GM10847 (cell line): ENCODE measurements around the gene ARMC7.

Experiments used
- POLR2A ChIP-seq: IDR thresholded peaks from 2 replicates; pipeline ENCODE4 v1.6.1; 2011; ENCODE audit not compliant: insufficient read length; ENCODE audit errors: extremely low read depth

ARMC7 gene

DNA sequence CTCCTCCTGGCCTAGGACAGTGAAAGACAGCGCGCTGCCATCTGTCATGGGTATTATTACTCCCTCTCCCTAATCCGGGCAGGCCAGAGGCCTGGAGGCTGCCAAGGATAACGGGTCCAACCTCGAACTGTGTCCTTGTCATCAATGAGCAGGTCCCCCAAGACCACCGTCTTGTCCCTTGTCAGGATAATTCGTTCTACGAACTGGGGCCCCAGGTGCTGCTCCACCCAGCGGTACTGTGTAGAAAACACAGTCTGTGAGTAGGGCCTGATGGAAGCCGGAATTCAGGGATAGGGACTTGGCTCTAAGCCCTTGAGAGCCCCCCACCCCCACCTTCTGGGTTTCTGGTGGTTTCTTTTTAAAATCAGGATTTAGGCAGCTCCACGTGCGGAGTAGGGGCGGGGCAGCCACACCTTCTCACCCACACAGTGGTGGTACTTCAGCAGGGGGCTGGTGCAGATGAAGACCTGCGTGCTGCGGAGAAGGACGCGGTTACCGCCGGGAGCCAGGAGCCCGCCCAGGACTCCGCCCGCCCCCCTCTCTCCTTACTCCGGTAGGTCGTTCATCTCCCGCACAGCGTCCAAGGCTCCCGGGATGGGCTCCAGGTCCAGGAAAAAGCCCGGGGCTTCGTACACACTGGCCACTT, 21.0 kb downstream of the ARMC7 start:
- TF ChIP-seq POLR2A = peak; percentile 13

DNA sequence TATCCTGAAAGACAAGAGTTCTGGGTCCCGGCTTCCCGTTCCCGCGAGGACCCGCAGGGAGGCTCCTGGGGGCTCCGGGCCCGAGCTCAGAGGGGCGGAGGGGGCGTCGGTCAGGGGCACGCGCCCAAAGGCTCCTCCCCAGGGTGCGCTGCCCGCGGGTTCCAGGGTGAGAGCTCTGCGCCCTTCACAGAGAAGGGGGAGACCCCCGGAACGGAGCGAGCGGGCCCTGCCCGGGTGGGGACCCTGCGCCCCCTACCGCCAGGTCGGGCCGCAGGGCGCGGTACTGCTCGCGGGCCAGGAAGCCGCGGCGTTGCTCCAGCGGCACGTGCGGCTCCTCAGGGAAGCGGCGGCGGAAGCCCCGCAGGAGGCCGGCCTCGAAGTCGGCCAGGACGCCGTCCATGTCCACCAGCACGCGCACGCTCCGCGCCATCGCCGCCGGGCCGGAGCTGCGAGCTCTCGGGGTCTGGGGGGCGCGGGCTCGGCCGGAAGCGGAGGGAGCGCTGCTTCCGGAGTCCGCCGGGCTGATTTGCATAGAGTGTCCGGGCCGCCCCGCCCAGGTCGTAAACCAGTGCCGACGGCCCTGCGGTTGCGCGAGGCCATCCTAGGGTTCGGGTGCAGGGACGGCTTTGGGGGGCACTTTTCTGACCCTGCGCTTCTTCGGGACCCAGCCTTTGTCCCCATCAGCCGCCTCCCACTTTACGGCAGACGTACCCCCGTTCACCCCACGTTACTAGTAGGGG, 21.7 kb downstream of the ARMC7 start, which contains the start of gene NT5C:
Gene NT5C (minus strand): TSS at position 465 of the 740 bp plus-strand sequence. CDS start 35 bp downstream, at position 430.
- TF ChIP-seq POLR2A = peak; percentile 86

DNA sequence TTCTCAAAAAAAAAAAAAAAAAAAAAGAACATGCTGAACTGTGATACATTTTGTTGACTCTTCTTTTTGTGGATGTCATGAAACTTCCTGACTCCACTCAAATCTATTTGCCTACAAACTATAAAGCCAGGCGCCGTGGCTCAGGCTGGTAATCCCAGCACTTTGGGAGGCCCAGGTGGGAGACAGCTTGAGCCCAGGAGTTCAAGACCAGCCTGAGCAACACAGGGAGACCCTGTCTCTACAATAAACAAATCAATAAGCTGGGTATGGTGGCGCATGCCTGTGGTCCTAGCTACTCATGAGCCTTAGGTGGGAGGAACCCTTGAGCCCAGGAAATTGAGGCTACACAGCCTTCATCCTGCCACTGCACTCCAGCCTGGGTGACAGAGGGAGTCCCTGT, 23.2 kb downstream of the ARMC7 start:
- no peak for TF ChIP-seq POLR2A

DNA sequence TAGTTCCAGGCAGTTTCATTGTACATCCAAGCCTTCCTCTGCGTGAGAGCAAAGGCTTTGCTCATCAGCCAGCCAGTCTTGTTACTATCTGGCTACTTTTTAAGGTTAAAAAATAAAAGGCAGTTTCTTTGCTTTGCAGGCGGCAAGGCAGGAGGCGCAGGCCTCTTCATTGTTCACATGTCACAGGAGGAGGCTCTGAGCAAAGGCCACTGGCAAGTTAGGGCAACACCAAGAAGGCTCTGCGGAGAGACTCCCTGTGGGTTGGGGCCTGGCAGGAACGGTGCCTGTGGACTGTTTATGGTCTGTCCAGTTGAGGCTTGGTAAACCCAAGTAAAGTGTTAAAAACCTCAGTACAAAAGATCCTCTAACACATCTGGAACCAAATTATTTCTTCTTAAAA, 25.7 kb downstream of the ARMC7 start:
- no peak for TF ChIP-seq POLR2A

DNA sequence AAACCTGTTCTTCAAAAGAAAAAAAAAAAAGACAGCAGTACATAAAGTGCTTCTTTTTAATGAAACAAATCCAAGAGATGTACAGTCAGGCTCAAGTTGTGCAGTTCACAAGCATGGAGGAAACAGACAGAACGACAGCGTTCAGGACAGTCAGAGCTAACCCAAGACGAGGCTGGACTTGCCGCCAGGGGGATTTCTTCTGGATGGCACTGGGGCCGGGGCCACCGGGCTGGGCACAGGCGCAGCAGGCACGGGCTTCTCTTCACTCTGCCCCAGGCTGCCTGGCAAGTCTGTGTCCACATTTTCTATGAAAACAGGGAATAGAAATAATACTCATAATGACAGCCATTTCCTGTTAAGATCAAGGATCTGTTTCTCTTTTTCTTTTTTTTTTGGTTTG, 26.2 kb downstream of the ARMC7 start:
- TF ChIP-seq POLR2A = no peak

DNA sequence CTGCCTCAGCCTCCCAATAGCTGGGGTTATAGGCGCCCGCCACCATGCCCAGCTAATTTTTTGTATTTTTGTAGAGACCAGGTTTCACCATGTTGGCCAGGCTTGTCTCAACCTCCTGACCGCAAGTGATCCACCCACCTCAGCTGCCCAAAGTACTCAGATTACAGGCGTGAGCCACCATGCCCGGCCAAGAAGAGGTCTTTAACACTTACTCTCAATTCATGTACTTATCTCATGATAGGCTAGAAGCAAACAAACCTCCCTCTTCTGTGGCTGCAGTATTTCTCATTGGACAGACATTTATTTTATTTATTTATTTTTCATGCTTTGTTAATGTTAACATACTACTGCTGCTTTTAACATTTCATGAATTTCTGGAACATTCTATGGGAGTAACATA, 28.8 kb downstream of the ARMC7 start:
- no peak for TF ChIP-seq POLR2A

DNA sequence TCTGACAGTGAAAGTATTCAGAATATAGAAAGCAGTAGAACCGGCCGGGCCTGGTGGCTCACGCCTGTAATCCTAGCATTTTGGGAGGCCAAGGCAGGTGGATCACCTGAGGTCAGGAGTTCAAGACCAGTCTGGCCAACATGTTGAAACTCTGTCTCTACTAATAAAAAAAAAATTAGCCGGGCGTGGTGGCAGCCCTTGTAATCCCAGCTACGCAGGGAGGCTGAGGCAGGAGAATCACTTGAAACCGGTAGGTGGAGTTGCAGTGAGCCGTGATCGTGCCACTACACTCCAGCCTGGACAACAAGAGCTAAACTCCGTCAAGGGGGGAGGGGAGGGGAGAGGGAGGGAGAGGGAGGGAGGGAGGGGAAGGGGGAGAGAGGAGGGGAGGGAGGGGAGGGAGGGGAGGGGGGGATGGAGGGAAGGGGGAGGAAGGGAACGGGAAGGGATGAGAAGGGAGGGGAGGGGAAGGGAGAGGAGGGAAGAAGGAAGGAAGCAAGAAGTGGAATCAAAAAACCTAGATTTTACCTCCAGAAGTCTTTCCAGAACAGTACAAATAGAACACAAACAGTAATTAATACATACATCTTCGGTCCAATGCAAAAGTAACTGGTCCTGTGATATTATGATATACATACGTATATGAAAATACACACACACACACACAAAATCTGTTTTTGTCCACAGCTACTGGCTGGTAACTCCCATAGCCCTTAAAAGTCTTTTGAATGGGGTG, 32.6 kb downstream of the ARMC7 start:
- no peak for TF ChIP-seq POLR2A

DNA sequence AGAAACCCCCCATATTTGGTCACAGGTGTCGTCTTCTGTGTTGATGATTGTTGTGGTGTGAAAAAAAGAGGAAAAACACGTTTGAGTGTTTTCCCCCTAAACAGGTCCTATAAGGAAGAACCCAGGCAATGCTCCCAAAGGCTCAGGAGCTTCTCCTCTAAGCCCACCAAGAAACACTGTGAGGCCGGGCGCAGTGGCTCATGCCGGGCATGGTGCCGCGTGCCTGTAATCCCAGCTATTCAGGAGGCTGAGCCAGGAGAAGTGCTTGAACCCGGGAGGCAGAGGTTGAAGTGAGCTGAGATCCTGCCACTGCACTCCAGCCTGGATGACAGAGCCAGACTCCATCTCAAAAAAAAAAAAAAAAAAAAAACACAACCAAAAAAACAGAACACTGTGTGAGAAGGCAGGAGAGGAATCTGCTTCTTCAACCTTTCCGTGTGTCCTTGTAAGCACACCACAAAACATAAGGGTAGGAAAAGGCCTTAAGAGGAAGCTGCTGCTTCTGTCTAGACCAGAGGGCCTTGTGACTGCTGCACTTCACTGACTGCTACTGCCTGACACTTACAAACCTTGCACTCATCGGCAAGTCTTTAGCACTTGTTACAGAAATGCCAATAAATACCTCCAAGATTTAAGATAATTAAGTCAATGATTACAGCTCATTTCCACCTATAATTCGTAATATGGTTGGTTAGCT, 35.2 kb downstream of the ARMC7 start:
- no peak for TF ChIP-seq POLR2A

DNA sequence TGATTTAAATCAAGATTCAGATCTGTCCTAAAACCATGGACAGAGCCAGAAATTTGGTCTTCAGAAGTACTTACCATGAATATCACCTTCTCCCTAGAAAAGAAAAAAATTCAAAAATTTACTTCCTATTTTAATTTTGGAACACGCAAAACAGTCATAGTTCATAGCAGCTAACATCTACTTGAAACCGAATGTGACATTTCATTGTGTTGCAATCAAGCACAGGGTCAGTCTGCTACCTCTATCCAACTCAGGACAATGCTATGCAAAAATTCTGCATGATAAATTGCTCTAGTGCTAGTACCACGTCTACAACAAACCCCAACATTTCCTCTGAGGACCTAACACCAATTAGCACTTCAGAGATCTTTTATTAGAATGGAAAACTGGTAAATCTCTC, 36.8 kb downstream of the ARMC7 start:
- no peak for TF ChIP-seq POLR2A

DNA sequence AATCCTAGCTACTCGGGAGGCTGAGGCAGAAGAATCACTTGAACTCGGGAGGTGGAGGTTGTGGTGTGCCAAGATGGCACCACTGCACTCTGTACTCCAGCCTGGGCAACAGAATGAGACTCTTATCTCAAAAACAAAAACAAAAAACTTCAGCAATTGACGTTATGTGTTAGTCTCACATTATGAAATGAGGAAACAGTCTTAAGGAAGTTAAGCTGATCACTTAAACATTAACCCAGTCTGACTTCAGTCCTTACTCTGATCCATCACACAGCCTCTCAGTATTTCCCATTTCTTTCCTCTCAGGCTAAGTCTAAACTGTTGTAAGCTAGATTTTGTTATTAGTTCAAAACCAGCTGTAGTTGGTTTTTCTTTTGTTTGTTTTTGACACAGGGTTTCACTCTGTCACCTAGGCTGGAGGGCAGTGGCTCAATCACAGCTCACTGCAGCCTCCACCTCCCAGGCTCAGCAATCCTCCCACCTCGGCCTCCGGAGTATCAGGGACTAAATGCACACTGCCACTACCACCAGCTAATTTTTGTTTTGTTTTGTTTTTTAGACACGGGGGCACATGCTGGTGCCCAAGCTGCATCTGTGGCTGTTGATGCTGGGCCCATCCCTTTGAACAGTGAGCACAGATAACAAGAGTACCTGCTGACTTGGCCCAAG, 38.2 kb downstream of the ARMC7 start:
- TF ChIP-seq POLR2A = no peak

DNA sequence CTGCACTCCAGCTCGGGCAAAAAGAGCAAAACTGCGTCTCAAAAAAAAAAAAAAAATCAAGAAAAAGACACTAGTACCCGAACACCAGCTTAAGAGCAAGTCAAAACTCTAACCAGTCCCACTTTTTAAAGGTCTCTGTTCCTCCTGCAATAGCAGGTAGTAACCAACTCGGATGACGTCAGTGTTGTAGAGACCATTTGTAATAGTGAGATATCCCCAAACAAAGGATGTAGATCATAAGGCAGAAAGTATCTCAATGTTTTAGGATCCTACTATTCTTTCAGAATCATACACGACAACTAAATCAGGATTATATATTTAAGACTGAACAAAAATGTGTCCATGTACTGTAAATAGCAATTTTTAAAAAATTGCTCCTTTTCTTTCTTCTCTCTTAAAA, 42.2 kb downstream of the ARMC7 start:
- no peak for TF ChIP-seq POLR2A

DNA sequence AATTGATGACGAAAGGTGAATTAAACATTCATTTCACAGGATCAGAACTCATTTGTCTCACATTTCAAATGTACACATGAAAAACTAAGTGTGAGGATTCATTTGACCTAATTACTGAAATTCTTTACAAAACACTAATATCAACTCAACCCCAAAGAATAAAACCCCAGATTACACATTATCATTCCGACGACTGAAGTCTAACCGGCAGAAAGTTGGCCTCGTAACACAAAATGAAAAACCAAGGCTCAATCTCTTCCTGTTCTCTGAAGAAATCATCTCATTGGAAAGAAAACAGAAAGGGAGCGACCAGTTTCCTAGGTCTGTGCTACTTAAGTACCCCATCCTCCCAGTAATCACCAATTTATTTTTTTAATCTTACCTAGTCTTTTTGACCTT, 42.8 kb downstream of the ARMC7 start:
- no peak for TF ChIP-seq POLR2A

DNA sequence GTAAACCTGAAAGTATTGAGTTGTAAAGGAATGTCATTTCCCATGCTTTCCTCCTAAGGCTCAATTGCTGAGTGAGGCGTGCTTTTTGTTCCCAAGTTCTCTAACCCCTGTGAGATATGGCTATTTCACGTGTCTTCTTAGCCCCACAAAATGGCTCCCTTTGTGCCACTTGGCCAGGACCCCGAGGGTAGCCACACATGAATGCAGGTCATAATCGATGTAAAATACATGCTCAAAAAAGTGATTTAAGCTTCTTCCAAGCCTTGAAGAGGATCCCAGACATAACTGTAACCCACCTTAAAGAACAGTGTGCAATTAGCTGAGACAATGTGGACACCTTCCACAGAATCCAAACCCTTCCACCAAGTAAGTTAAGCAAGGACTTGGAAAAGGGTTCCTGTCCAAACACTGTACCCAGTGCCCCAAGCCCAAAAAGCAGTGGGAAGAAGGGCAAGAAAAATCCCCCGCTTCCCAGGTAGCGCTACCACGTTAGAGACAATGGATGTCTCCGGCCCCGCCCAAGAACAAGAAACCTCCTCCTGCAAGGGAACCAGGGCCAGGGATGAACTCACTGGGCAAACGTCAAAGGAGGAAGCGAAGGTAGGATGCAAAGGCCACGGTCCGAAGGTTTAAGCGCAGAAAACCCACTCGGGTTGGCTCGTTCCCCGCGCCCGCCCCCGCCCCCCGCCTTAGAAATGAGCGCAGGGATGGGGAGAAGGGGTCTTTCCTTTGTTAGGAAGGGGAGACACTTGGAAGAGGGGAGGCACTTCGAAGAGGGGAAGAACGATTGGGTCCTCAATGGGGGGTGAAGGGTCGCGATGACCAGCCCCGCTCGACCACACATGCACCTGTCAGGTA, 43.4 kb downstream of the ARMC7 start:
- TF ChIP-seq POLR2A = no peak

DNA sequence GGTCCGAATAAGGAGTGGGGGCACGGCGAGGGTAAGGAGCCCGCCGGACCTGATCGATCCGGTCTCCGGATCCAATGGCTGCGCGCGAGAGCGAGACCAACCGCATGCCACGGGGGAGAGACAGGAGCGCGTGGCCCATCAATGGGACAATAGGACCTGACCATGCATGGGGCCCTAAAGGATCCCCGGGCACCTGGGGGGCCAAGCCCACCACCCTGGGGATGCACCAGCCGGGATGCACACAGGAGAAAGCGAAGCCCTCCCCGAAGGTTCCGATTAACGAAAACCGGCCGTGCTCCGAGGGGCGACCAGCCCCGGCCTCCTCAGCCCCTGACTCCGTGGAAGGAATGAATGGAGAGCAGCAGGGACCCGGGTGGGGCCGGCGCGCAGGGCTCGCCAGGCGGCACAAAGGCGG, 44.0 kb downstream of the ARMC7 start:
- TF ChIP-seq POLR2A = no peak
